Activated B cell treated with CpG ODN at 0.5 μM for 24 hours (primary cell): Measurements from ENCODE around the gene CD226. TPM values are rescaled to one million over a fixed set of nuclear protein-coding genes. Genes with fewer than 3 reads are reported as not detected.

ENCODE experiments used
- ATAC-seq: fragments of 200-7000 bp; cut with Tn5 transposase; one replicate; pipeline ENCODE4 v1.10.0; 2021; ENCODE audit warnings: low read depth, mild to moderate bottlenecking, moderate library complexity
- CTCF ChIA-PET: fragments of 350-600 bp; sonication (Branson Sonifier 250); formaldehyde crosslinking; loops from one replicate; lab custom pipeline; 2021; ENCODE audit warnings: antibody characterized with exemption; lab: Charles Lee
- POLR2A ChIA-PET: fragments of 350-600 bp; sonication (Branson Sonifier 250); formaldehyde crosslinking; loops from one replicate; lab custom pipeline; 2021; ENCODE audit warnings: antibody characterized with exemption; lab: Charles Lee
- DNase-seq: peaks from one replicate; pipeline ENCODE4 v3.0.0; 2022
- H3K27ac Mint-ChIP-seq: one replicate; pipeline ENCODE4 v1.8.0; 2020; ENCODE audit warnings: mixed read lengths
- H3K27me3 Mint-ChIP-seq: one replicate; pipeline ENCODE4 v1.8.0; 2021; ENCODE audit warnings: mixed read lengths
- H3K36me3 Mint-ChIP-seq: one replicate; pipeline ENCODE4 v1.8.0; 2021; ENCODE audit warnings: low read depth, mixed read lengths
- H3K4me1 Mint-ChIP-seq: one replicate; pipeline ENCODE4 v1.8.0; 2021; ENCODE audit warnings: mixed read lengths
- H3K4me3 Mint-ChIP-seq: one replicate; pipeline ENCODE4 v1.8.0; 2020; ENCODE audit warnings: mild to moderate bottlenecking, mixed read lengths
- H3K9me3 Mint-ChIP-seq: one replicate; pipeline ENCODE4 v1.8.0; 2020; ENCODE audit warnings: mixed read lengths
- intact Hi-C: fragments of 100-400 bp; cut with micrococcal nuclease; formaldehyde crosslinking; loops from one replicate; pipeline ENCODE4 v1.15.1; 2024
- total RNA-seq: library from RNA; stranded (reverse); gene quantifications from 2 replicates; pipeline ENCODE4 v1.2.3, GENCODE V29; 2022
- TF ChIP-seq, protein P1 (sequence below): fragments of 200-600 bp; IDR thresholded peaks from one replicate; pipeline ENCODE4 v1.8.0; 2022; ENCODE audit warnings: antibody characterized with exemption, mild to moderate bottlenecking

Gene CD226
- total RNA-seq, 1 donor from 2014 or later = 8.3 TPM

DNA sequence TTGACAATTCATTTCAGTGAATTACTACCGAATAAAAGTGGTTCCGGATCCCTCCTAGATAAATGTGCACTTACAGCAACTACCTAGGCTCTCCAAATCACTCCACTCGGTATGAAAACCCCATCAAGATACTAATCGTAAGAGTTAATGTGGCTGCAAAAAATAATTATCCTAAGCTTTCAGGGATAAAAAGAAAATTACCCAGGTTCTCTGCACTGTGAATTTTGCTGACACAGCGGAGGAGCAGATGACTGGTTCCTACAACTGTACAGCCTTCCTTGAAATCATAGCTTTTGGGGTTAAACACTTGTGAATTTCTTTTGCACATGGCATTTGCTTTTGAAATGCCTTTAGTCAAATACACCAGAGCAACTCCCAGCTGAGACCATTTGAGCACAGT lies 104.7 kb downstream of the CD226 start:
- TF ChIP-seq, protein P1, sequence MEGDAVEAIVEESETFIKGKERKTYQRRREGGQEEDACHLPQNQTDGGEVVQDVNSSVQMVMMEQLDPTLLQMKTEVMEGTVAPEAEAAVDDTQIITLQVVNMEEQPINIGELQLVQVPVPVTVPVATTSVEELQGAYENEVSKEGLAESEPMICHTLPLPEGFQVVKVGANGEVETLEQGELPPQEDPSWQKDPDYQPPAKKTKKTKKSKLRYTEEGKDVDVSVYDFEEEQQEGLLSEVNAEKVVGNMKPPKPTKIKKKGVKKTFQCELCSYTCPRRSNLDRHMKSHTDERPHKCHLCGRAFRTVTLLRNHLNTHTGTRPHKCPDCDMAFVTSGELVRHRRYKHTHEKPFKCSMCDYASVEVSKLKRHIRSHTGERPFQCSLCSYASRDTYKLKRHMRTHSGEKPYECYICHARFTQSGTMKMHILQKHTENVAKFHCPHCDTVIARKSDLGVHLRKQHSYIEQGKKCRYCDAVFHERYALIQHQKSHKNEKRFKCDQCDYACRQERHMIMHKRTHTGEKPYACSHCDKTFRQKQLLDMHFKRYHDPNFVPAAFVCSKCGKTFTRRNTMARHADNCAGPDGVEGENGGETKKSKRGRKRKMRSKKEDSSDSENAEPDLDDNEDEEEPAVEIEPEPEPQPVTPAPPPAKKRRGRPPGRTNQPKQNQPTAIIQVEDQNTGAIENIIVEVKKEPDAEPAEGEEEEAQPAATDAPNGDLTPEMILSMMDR = no peak
- Mint-ChIP-seq H3K4me1 (no peaks in the 10 kb centered on the region), H3K9me3 (no peaks in the 10 kb centered on the region), H3K27ac (no peak overlapping the region), H3K36me3 (no peaks in the 10 kb centered on the region), H3K4me3 (no peak overlapping the region), H3K27me3 (peaks cover 3% of the 10 kb centered on the region)
- no peak for DNase-seq
- intact Hi-C loops = no loop called here
- no peak for ATAC-seq
- POLR2A ChIA-PET = no interaction called here
- CTCF ChIA-PET = no interaction called here

GRCh38 chr18:69841117-69841516 lies 106.6 kb downstream of the CD226 start:
- ChIA-PET POLR2A (no interaction called here), CTCF (no interaction called here)
- no peaks in the 10 kb centered on the region for H3K4me1 Mint-ChIP-seq
- TF ChIP-seq, protein P1 = no peak
- intact Hi-C loops = no loop called here
- H3K27ac Mint-ChIP-seq = no peak overlapping the region
- no peaks in the 10 kb centered on the region for H3K36me3 Mint-ChIP-seq
- ATAC-seq = no peak
- peaks cover 3% of the 10 kb centered on the region for H3K27me3 Mint-ChIP-seq
- no peaks in the 10 kb centered on the region for H3K9me3 Mint-ChIP-seq
- DNase-seq = no peak
- no peak overlapping the region for H3K4me3 Mint-ChIP-seq

DNA sequence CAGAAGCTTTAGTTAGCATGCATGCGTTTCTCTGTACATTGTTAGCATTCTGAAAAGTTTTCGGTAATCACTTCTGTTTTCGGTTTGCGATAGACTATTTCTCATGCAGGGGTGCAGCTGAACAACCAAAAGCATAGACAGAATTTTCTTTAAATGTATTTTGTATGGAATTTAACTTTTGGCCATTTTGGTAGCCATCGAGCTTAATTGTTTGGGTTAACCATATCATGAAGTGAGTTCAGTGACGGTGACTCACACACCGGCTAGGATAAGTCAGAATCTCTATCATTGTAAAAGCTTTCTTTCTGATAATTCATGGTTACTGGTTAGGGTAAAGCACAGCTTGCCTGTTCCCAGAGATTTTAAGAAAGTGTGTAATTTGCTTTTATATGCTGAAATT lies 107.2 kb downstream of the CD226 start:
- no peak overlapping the region for H3K4me3 Mint-ChIP-seq
- TF ChIP-seq, protein P1 = no peak
- POLR2A ChIA-PET = no interaction called here
- no peaks in the 10 kb centered on the region for H3K36me3 Mint-ChIP-seq
- no peaks in the 10 kb centered on the region for H3K4me1 Mint-ChIP-seq
- intact Hi-C loops = no loop called here
- H3K9me3 Mint-ChIP-seq = no peaks in the 10 kb centered on the region
- CTCF ChIA-PET = no interaction called here
- no peak overlapping the region for H3K27ac Mint-ChIP-seq
- DNase-seq = no peak
- no peak for ATAC-seq
- H3K27me3 Mint-ChIP-seq = peaks cover 2% of the 10 kb centered on the region

GRCh38 chr18:69840001-69840400 lies 107.7 kb downstream of the CD226 start:
- POLR2A ChIA-PET = no interaction called here
- no peaks in the 10 kb centered on the region for H3K27me3 Mint-ChIP-seq
- CTCF ChIA-PET = no interaction called here
- DNase-seq (no peak), ATAC-seq (no peak)
- no peak overlapping the region for H3K27ac Mint-ChIP-seq
- no peak overlapping the region for H3K4me3 Mint-ChIP-seq
- H3K4me1 Mint-ChIP-seq = no peaks in the 10 kb centered on the region
- intact Hi-C loops = no loop called here
- no peaks in the 10 kb centered on the region for H3K9me3 Mint-ChIP-seq
- no peaks in the 10 kb centered on the region for H3K36me3 Mint-ChIP-seq
- TF ChIP-seq, protein P1 = no peak

- H3K9me3 Mint-ChIP-seq = no peaks in the 10 kb centered on the region
- ChIA-PET CTCF (no interaction called here), POLR2A (no interaction called here)
- no peaks in the 10 kb centered on the region for H3K27me3 Mint-ChIP-seq
- no peaks in the 10 kb centered on the region for H3K36me3 Mint-ChIP-seq
- intact Hi-C loops = no loop called here
- no peak overlapping the region for H3K27ac Mint-ChIP-seq
- DNase-seq = no peak
- TF ChIP-seq, protein P1 = no peak
- H3K4me3 Mint-ChIP-seq = no peak overlapping the region
- H3K4me1 Mint-ChIP-seq = no peaks in the 10 kb centered on the region
- ATAC-seq = no peak
These were observed 108.2 kb downstream of the CD226 start for GRCh38 chr18:69839497-69839896.
